GM12872 (cell line): ENCODE measurements around the gene SH3GL2.

Source experiments
- TF ChIP-seq, protein P1 (sequence below): IDR thresholded peaks from 3 replicates; pipeline ENCODE4 v1.5.1; 2011; ENCODE audit warnings: low read depth, mild to moderate bottlenecking, low read length, moderate library complexity; ENCODE audit not compliant: insufficient read depth

Gene SH3GL2

DNA sequence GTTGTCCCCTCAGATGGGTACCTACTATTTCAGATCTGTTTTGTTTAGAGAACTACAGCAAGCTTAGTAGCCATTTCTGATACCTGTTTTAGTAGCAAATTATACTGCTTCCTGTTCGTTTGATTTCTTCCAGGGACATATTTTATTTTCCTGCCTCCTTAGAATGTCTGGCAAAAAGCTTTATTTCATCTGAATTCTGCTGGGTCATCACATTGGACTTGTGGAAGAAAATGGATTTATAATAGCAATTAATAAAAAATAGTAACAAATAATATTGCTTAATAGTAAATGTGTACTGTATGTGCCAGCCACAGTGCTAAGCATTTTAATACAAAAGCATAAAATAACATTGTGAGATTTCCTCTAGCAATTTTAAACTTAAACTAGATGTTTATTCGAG is 79.4 kb downstream of the SH3GL2 start:
- TF ChIP-seq, protein P1, sequence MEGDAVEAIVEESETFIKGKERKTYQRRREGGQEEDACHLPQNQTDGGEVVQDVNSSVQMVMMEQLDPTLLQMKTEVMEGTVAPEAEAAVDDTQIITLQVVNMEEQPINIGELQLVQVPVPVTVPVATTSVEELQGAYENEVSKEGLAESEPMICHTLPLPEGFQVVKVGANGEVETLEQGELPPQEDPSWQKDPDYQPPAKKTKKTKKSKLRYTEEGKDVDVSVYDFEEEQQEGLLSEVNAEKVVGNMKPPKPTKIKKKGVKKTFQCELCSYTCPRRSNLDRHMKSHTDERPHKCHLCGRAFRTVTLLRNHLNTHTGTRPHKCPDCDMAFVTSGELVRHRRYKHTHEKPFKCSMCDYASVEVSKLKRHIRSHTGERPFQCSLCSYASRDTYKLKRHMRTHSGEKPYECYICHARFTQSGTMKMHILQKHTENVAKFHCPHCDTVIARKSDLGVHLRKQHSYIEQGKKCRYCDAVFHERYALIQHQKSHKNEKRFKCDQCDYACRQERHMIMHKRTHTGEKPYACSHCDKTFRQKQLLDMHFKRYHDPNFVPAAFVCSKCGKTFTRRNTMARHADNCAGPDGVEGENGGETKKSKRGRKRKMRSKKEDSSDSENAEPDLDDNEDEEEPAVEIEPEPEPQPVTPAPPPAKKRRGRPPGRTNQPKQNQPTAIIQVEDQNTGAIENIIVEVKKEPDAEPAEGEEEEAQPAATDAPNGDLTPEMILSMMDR = no peak

DNA sequence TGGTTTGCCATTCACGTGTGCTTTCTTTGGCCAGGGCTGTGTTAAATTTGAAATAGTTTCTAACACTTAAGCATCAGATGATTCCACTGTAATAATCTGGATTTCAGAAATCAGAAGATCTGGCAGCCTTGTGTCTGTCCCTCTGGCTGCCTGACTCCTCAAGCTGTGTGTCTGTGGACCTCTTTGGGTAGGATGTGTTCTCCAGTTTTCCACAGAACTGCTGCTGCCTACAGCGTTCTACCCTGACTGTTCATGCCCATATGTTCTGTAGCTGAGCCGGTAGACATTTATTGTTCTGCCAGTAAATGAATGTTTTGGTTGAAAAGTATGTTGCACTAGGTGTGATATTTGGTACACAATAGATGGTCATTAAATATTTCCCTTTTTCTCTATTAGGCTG is 81.3 kb downstream of the SH3GL2 start:
- TF ChIP-seq, protein P1 = no peak

DNA sequence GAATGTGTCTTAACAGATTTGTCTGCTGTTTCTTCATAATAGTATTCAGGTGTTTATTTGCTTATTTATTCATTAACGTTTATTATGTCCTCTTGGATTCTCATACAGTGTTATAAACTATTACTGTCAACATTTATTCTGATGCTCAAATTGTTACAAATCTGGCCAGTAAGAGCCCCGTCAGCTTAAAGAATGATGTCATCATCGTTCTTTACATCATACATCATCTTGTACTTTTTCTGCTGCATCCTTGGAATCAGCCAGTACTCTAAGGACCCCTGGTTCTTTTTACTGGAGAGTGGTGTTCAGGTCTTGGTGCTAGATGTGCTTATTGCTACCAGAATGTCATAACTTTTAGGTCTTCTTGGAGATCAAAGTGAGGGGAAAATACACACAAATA is 86.6 kb downstream of the SH3GL2 start:
- TF ChIP-seq, protein P1 = no peak

DNA sequence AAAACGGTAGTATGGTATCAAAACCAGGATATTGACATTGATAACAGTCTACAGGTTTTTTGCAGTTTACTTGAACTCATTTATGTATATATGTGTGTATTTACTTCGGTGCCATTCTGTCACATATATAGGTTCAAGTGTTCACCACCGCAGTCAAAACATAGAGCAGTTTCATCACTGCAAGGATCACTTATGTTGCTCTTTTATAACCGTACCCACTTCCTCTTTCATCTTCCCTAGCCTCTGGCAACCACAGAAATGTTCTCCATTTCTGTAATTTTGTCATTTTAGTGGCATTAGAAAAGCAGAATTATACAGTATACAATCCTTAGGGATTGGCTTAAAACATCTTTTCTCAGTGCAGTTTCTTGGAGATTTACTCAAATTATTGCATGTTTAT is 90.3 kb downstream of the SH3GL2 start:
- TF ChIP-seq, protein P1 = no peak

DNA sequence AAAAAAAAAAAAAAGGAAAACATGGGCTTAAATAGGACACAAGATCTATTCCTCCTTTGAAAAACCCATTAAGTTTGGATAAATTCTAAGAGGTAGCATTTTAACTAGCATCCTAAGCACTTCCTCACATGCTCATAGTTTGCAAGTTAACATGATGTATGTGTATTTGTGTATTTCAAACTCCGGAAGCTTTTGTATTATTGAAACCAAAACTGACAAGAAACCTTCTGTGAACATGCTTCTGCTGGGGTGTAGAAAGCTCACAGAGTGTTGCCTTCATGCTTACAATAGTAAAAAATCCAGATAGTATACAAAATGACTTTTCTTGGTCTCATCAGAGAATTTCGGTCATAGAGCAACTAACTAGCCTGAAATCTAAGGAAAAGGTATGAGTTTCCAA is 103.8 kb downstream of the SH3GL2 start:
- TF ChIP-seq, protein P1 = no peak

DNA sequence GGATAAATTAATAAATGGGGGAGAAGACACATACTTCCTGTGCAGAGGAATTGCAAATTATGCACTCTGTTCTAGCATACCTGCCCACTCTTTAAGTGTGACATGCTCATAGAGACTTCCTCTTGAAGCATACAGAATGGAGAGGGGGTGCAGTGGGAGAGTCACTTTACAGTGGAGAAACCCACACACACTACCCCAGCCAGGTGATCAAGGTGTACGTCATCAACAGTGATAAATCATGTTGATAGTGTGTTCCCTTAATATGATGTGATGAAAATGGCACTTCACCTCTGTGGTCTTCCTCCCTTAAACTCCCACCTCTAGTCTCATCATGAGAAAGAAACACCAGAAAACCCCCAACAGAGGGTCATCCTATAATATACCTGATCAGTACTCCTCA is 110.0 kb downstream of the SH3GL2 start:
- TF ChIP-seq, protein P1 = no peak

DNA sequence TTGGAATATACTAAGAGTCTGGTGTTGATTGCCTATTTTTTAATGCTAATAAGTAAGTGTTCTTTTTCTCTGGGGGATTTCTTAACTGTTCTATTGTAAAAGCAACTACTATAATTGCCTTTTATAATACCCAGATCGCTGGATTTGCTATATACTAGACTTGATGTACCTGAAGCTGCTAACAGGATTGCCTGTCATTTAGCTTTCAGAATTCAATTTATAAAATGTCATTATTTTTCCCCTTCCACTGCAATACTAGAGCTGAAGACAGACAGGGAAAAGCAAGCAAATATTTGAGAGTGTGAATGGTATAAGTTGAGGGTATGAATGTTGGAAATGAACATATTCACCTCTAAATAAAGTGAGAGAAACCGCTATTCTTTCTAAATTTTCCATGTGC is 115.5 kb downstream of the SH3GL2 start:
- TF ChIP-seq, protein P1 = no peak

DNA sequence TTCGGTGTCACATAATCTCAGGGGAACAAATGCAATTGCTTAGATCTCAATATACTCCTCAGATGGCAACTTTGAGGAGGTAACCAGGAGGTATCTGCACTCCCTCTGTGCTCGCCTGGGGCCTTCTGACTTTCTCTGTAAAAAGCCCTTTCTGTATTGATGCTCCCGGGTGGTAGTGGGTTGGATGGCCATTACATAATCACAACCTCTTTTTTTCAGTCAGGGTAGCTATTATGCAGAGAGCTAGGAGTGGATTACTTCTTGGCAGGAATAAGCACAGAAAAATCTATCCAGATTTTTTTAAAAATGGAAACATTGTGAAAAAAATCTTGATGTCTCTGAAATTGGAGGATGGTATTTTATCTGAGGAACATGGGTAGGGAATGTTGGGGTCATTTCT is 116.6 kb downstream of the SH3GL2 start:
- TF ChIP-seq, protein P1 = no peak
